ENCODE measurements around the gene CFAP221.

CFAP221 gene

GRCh38 chr2:119681868-119682220 lies 137.6 kb downstream of the CFAP221 start:
- Histone ChIP-seq H3K9me2 (replicated peaks; ENCODE audit: insufficient read depth, low read length) (no peaks in the 10 kb centered on the region), H3K4me3 (ENCODE audit: low read length) (no peak overlapping the region), H4K20me1 (ENCODE audit: insufficient read depth, low read length) (no peaks in the 10 kb centered on the region), H3K4me2 (ENCODE audit: low read depth, low read length) (no peak overlapping the region), H3K36me3 (replicated peaks; ENCODE audit: insufficient read depth, low read length) (no peaks in the 10 kb centered on the region), H3K27me3 (replicated peaks; ENCODE audit: insufficient read depth, low read length) (no peaks in the 10 kb centered on the region), H3F3A (ENCODE audit: insufficient read depth, low read length) (no peaks in the 10 kb centered on the region), H3K79me2 (ENCODE audit: low read length) (peaks cover 23% of the 10 kb centered on the region), H3K4me1 (ENCODE audit: low read length) (no peaks in the 10 kb centered on the region), H3K9ac (ENCODE audit: low read length) (no peak overlapping the region), H3K27ac (ENCODE audit: low read length) (no peak overlapping the region), H3K9me3 (replicated peaks; ENCODE audit: insufficient read depth, low read length) (no peaks in the 10 kb centered on the region), H2AFZ (ENCODE audit: low read length) (no peak overlapping the region)
- no peak for TF ChIP-seq CTCF (IDR thresholded peaks at IDR 0.05; ENCODE audit: low read length)
- no peak for TF ChIP-seq EZH2 (optimal IDR thresholded peaks at IDR 0.05; ENCODE audit: low read depth, low read length)
- TF ChIP-seq EZH2phosphoT487 (IDR thresholded peaks at IDR 0.05; ENCODE audit: low read length) = no peak
- DNase-seq = no peak

- Histone ChIP-seq H3K27me3 (replicated peaks; ENCODE audit: insufficient read depth, low read length) (no peaks in the 10 kb centered on the region), H3K9me2 (replicated peaks; ENCODE audit: insufficient read depth, low read length) (no peaks in the 10 kb centered on the region), H3K9me3 (replicated peaks; ENCODE audit: insufficient read depth, low read length) (no peaks in the 10 kb centered on the region), H3K79me2 (ENCODE audit: low read length) (peaks cover 23% of the 10 kb centered on the region), H3K4me2 (ENCODE audit: low read depth, low read length) (no peak overlapping the region), H3K4me3 (ENCODE audit: low read length) (no peak overlapping the region), H4K20me1 (ENCODE audit: insufficient read depth, low read length) (no peaks in the 10 kb centered on the region), H3K9ac (ENCODE audit: low read length) (no peak overlapping the region), H2AFZ (ENCODE audit: low read length) (no peak overlapping the region), H3K36me3 (replicated peaks; ENCODE audit: insufficient read depth, low read length) (no peaks in the 10 kb centered on the region), H3K4me1 (ENCODE audit: low read length) (no peaks in the 10 kb centered on the region), H3K27ac (ENCODE audit: low read length) (no peak overlapping the region), H3F3A (ENCODE audit: insufficient read depth, low read length) (no peaks in the 10 kb centered on the region)
- no peak for TF ChIP-seq EZH2 (optimal IDR thresholded peaks at IDR 0.05; ENCODE audit: low read depth, low read length)
- TF ChIP-seq CTCF (IDR thresholded peaks at IDR 0.05; ENCODE audit: low read length) = no peak
- TF ChIP-seq EZH2phosphoT487 (IDR thresholded peaks at IDR 0.05; ENCODE audit: low read length) = no peak
- DNase-seq = no peak
Measured at GRCh38 chr2:119682578-119682977, 138.3 kb downstream of the CFAP221 start.

GRCh38 chr2:119683074-119683712 lies 138.9 kb downstream of the CFAP221 start:
- H3K9me2 ChIP-seq (replicated peaks; ENCODE audit: insufficient read depth, low read length) = no peaks in the 10 kb centered on the region
- H3F3A ChIP-seq (ENCODE audit: insufficient read depth, low read length) = no peaks in the 10 kb centered on the region
- H3K36me3 ChIP-seq (replicated peaks; ENCODE audit: insufficient read depth, low read length) = no peaks in the 10 kb centered on the region
- no peak for DNase-seq
- no peaks in the 10 kb centered on the region for H3K27me3 ChIP-seq (replicated peaks; ENCODE audit: insufficient read depth, low read length)
- no peaks in the 10 kb centered on the region for H4K20me1 ChIP-seq (ENCODE audit: insufficient read depth, low read length)
- no peak overlapping the region for H3K4me2 ChIP-seq (ENCODE audit: low read depth, low read length)
- no peaks in the 10 kb centered on the region for H3K9me3 ChIP-seq (replicated peaks; ENCODE audit: insufficient read depth, low read length)
- H2AFZ ChIP-seq (ENCODE audit: low read length) = no peak overlapping the region
- H3K79me2 ChIP-seq (ENCODE audit: low read length) = peaks cover 23% of the 10 kb centered on the region
- H3K4me1 ChIP-seq (ENCODE audit: low read length) = no peaks in the 10 kb centered on the region
- no peak overlapping the region for H3K4me3 ChIP-seq (ENCODE audit: low read length)
- H3K27ac ChIP-seq (ENCODE audit: low read length) = no peak overlapping the region
- TF ChIP-seq CTCF (IDR thresholded peaks at IDR 0.05; ENCODE audit: low read length) (no peak), EZH2phosphoT487 (IDR thresholded peaks at IDR 0.05; ENCODE audit: low read length) (no peak), EZH2 (optimal IDR thresholded peaks at IDR 0.05; ENCODE audit: low read depth, low read length) (no peak)
- no peak overlapping the region for H3K9ac ChIP-seq (ENCODE audit: low read length)
